NCI-H2107 (cell line): ENCODE data around the gene TK1.
"Not testable (repeated sequence)": the region's sequence is repeated elsewhere in the genome, so short reads cannot be mapped to it uniquely, and the experiment has no call there.

ENCODE experiments used
- DNase-seq: peaks from one replicate; lab custom pipeline; 2025; lab: John Stamatoyannopoulos, UW

Gene TK1, protein sequence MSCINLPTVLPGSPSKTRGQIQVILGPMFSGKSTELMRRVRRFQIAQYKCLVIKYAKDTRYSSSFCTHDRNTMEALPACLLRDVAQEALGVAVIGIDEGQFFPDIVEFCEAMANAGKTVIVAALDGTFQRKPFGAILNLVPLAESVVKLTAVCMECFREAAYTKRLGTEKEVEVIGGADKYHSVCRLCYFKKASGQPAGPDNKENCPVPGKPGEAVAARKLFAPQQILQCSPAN

GRCh38 chr17:78186692-78187595, at the start of gene TK1, which contains the start of gene AFMID:
TK1 (minus strand) TSS chr17:78187052; CDS start chr17:78186994, 58 bp downstream.
AFMID (plus strand) TSS chr17:78187362; CDS start chr17:78187371, 9 bp downstream.
- peak; percentile 94 for DNase-seq

DNA sequence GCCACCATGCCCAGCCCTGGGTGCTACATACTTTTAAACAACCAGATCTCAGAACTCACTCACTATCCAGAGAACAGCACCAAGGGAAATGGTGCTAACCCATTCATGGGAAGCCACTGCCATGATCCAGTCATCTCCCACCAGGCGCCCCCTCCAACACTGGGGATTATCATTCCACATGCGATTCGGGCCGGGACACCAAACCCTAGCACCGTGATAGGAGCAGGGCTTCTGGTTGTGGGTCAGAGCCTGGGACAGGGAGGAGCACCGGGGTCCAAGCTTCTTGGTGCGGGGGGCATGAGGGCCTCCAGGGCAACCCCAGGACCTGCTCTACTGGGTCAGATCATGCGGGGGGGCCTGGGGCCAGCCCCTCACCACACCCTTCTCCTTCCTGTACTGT, 49.0 kb upstream of the TK1 start:
- DNase-seq = no peak

DNA sequence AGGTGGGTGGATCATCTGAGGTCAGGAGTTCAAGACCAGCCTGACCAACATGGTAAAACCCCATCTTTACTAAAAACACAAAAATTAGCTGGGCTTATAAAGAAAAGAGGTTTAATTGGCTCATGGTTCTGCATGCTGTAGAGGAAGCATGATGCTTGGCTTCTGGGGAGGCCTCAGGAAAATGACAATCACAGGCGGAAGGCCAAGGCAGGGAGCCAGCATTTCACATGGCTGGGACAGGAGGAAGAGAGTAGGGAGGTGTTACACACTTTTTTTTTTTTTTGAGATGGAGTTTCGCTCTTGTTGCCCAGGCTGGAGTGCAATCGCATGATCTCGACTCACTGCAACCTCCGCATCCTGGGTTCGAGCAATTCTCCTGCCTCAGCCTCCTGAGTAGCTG, 48.2 kb upstream of the TK1 start:
- DNase-seq = not testable (repeated sequence)

GRCh38 chr17:78234261-78234865, 47.5 kb upstream of the TK1 start:
- no peak for DNase-seq

- DNase-seq = no peak
These were observed 46.8 kb upstream of the TK1 start for GRCh38 chr17:78233678-78234077.

- no peak for DNase-seq
These were observed 46.0 kb upstream of the TK1 start for GRCh38 chr17:78232859-78233173.

GRCh38 chr17:78231991-78232858, 45.4 kb upstream of the TK1 start:
- DNase-seq = no peak

DNA sequence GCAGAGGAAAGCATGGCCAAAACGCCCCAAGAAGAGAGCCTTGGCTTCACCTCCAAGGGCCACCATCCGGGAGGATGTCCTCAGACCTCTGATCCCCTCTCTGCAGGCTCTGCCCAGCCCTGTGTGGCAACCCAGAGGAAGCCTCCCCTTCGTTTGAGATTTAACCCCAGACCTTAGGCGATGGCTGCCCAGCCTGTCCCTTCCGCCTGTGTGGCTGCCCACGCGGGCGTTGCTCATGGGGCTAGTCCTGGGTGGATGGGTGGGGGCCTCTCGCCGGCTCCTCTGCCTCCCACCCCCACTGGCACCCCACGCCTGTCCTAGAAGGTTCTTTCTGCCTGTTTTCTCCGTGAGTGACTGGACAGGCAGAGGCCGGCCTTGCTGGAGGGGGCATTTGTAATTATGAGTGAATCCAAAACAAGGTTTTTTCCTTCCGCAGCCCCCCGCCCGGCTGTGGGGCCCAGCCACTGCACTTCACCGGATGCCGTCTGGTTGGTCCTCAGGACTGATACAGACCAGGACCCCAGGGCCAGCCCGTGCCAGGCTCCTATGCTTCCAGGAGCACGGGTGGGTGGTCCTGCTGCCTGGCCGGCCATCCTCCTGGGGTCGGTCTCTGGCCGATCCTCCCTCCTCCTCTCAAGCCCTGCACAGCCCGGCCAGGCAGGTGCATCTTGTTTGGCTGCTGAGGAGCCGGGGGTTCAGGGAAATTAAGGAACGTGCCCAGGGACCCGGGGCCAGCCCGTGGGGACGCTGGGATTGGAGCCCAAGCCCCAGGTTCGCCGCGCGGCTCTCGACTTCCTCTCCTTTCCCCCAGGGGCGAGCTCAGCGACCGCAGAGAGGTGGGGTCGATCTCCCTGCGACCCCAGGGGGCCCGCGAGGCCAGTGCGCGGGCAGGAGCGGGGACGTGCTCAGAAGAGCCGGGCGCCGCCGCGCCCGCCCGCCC, 44.4 kb upstream of the TK1 start, which contains the start of gene TMEM235:
Gene TMEM235, plus strand, starts transcription at position 636 of the 940 bp plus-strand sequence. CDS start 393 bp downstream, outside the sequence.
- DNase-seq = no peak

DNA sequence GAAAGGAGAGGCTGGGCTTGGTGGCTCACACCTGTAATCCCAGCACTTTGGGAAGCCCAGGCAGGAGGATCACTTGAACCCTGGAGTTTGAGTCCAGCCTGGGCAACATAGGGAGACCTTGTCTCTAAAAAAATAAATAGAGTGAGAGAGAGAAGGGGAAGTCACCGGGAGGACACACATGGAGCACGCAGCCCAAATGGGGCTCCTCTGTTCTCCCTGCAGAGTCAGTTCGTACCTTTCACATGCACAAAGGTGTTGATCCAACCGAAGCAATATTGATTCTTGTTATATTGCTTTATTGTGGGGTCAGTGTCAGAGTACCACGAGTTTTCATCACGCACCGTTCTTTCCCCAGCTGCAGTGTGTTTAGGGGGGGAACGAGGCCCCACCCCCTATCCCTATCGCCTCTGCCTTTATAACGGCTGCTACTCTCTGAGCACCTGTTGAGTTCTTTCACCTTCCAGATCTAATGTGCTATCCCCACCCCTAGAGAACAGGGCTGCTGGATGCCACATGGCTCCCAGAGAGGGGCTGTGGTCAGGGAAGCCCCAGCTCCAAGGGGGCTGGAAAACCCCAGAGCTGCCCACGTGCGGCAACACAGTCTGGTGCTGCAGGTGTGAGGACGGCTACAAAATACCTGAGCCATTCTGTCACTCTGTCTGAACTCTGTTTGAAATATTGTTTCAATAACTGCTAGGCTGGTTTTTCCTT, 43.6 kb upstream of the TK1 start:
- DNase-seq = no peak

GRCh38 chr17:78228176-78228575, 41.3 kb upstream of the TK1 start:
- DNase-seq = no peak

GRCh38 chr17:78227455-78227916, 40.6 kb upstream of the TK1 start:
- DNase-seq = no peak

DNA sequence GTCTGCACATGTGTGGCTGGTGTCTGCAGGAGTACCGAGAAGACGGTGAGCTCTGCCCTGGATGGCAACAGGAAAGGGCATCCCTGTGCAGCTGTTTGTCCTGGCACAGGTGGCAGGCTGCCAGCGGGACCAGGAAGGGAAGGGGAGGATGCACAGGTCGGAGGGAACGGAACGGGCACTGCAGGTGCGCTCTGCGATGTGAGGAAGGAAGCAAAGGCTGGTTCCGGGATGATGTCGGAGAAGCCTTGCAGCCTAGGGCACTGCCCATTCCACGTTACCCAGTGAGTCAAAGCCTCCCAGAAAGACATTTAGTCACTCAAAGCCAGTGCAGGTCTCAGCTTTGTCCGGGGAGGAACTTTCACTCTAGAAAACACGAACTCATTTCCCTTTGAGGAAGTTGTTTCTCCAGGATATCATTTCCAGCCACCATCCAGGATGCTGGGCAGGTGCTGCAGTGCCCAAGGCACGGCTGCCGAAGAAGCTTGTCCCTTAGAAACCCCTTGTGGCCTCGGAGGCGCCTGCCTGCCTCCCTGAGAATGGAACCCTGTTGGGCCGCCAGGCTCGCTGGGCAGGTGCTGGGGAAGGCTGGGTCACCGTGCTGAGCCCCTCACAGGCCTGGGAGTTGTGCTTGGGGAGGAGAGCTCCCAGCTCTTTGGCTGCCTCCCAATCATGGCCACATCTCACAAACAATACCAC, 40.1 kb upstream of the TK1 start:
- no peak for DNase-seq

- DNase-seq = no peak
These were observed 39.4 kb upstream of the TK1 start for GRCh38 chr17:78226055-78226758.

GRCh38 chr17:78225088-78225865, 38.4 kb upstream of the TK1 start:
- DNase-seq = no peak

DNA sequence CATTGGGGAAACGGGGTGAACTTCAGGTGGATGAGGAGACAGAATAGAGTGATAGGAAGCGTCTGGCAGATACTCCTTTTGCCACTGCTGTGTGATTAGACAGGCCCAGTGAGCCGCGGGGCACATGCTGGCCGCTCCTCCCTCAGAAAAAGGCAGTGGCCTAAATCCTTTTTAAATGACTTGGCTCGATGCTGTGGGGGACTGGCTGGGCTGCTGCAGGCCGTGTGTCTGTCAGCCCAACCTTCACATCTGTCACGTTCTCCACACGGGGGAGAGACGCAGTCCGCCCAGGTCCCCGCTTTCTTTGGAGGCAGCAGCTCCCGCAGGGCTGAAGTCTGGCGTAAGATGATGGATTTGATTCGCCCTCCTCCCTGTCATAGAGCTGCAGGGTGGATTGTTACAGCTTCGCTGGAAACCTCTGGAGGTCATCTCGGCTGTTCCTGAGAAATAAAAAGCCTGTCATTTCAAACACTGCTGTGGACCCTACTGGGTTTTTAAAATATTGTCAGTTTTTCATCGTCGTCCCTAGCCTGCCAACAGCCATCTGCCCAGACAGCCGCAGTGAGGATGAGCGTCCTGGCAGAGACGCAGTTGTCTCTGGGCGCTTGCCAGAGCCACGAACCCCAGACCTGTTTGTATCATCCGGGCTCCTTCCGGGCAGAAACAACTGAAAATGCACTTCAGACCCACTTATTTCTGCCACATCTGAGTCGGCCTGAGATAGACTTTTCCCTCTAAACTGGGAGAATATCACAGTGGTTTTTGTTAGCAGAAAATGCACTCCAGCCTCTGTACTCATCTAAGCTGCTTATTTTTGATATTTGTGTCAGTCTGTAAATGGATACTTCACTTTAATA, 37.6 kb upstream of the TK1 start:
- no peak for DNase-seq

GRCh38 chr17:78223765-78224164, 36.9 kb upstream of the TK1 start:
- no peak for DNase-seq

GRCh38 chr17:78223061-78223460, 36.2 kb upstream of the TK1 start:
- DNase-seq = no peak
